SHP77 (cell line): ENCODE data around the gene NEXMIF.
"Not testable (repeated sequence)": the region's sequence is repeated elsewhere in the genome, so short reads cannot be mapped to it uniquely, and the experiment has no call there.

Experiments
- DNase-seq, 2 experiments: peaks; one replicate each; lab custom pipeline; 2025; lab: John Stamatoyannopoulos, UW

NEXMIF gene

DNA sequence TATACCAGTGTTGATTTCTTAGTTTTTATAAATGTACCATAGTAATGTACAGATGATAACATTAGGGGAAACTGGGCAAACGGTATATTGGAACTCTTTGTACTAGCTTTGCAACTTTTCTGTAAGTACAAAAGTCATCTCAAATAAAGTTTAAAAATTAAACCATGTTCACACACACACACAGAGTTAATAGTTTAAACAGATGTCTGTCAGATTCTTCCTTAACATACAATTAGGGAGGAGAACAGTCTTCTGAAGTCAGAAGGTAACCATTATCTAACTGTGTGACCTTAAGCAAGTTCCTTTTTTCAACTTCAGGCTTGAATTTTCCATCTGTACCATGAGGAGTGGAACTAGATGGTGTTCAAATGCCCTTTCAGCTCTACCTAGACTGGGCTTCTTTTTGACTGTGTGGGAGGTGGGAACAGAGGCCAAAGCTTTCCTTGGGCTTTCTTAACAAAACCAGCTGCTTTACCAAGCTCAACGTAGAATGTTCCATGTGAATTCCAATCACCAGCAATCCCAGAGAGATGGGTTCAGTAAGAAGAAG, 127.8 kb downstream of the NEXMIF start:
- no peak for DNase-seq

GRCh38 chrX:74788545-74789086, 136.6 kb downstream of the NEXMIF start:
- no peak for DNase-seq

DNA sequence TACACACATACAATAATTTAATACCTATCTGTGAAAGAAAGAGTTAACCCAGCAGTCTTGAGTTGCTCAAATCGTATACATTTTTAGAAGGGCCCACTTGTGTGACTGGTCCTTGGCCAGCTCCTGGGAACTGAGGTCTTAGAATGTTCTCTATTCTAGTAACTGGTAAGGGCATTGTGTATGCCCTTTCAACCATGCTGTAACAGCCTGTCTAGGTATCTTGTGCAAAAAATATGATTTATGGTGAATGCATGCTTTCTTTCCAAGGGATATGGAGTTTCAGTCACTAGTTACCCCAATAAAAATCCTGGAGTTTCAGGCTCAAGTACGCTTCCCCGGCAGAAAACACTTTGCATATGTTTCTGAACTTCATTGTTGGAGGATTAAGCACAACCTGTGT, 140.6 kb downstream of the NEXMIF start:
- DNase-seq: no peak

GRCh38 chrX:74781507-74782034, 143.7 kb downstream of the NEXMIF start:
- no peak for DNase-seq

- no peak for DNase-seq
Observed at GRCh38 chrX:74779175-74779574, 146.1 kb downstream of the NEXMIF start.

GRCh38 chrX:74774988-74775387, 150.3 kb downstream of the NEXMIF start:
- DNase-seq: no peak

DNA sequence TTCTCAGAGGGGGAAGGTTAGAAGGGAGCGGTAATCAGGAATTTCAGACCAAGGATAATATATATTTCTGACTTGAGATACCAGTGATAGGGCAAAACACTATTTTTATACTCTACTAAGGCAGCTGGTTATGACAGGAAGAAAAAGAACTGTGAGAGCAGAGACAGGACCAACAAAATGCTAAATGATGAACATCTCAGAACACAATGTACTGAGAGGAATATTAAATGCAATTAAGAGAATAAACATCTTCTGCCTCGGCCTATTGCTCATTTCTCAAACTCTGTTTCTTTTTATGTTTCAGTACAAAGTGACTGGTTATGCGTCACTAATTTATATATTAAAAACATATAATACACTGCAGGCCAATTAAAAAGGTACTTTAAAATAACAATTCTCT, 188.8 kb downstream of the NEXMIF start:
- DNase-seq: no peak

DNA sequence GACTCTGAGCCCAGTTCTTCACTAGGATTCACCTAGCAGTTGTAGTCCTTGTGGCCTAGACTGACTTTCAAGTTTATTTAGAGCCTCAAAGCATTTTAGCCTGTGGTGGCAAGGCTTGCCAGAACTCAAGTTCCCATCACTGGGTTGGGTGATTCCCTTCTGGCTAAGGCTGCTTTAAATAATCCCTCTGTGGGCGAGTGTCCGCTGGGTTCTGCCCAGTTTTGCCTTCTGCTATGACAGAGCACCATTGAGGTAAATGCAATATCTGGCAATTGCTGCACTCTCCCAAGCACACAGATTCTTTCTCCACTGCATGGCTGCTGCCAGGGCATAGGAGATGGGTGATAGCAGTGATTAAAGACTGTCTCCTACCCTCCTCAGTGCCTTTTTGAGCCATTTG, 220.0 kb downstream of the NEXMIF start:
- no peak for DNase-seq

DNA sequence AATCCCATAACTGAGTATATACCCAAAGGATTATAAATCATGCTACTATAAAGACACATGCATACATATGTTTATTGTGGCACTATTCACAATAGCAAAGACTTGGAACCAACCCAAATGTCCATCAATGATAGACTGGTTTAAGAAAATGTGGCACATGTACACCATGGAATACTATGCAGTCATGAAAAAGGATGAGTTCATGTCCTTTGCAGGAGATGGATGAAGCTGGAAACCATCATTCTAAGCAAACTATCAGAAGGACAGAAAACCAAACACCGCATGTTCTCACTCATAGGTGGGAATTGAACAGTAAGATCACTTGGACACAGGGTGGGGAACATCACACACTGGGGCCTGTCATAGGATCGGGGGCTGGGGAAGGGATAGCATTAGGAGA, 223.9 kb downstream of the NEXMIF start:
- DNase-seq: not testable (repeated sequence)

DNA sequence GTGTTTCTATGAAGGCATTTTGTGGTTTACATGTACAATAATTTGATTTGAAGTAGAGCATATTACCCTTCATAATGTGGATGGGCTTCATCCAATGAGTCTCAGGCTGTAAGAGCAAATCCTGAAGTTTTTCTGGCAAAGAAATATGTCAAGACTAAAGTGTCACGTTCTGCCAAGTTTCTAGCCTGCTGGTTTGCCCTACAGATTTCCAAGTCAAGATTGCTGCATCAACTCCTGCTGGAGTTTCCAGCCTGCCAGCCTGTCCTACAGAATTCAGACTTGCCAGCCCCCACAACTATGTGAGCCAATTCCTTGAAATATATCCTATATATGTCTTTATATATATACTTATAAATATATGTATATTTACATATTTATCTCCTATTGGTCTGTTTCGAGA, 240.8 kb downstream of the NEXMIF start:
- no peak for DNase-seq
